ENCODE measurements around the gene HHAT. TPM values are rescaled to one million over a fixed set of nuclear protein-coding genes. Genes with fewer than 3 reads are reported as not detected.

HHAT gene
- total and polyA plus RNA-seq, 9 of the 15 experiments (the other 6 are each of a cell fraction or from before 2014, with no cell fraction given) = 0.07 to 0.16 (median 0.13) TPM; not detected in 1

GRCh38 chr1:210618369-210618768, 289.7 kb downstream of the HHAT start:
- Histone ChIP-seq H3K4me3 (no peak overlapping the region), H3K79me2 (ENCODE audit: control insufficient read depth, insufficient read depth, low read length) (no peaks in the 10 kb centered on the region), H3K27ac (ENCODE audit: extremely low read depth, low read depth, low read length) (no peak overlapping the region), H3K27me3 (ENCODE audit: control insufficient read depth in 2 of 2, insufficient read depth in 2 of 2, low read length in 2 of 2) (peaks cover 5 to 25% of the 10 kb centered on the region in 2 experiments; a peak in 3 of 5 replicates), H3K4me1 (replicated peaks in 1 of 2; ENCODE audit: control insufficient read depth in 2 of 2, insufficient read depth in 2 of 2, low read length in 2 of 2) (no peaks in the 10 kb centered on the region), H3K9ac (ENCODE audit: insufficient read depth in 1 of 2, low read depth in 2 of 2, low read length in 2 of 2) (no peak overlapping the region), H3K4me2 (ENCODE audit: insufficient read depth, low read length) (no peak overlapping the region), H2AFZ (ENCODE audit: low read depth, low read length) (no peak overlapping the region), H3K36me3 (ENCODE audit: control insufficient read depth, insufficient read depth, low read length) (no peaks in the 10 kb centered on the region), H4K20me1 (replicated peaks; ENCODE audit: control insufficient read depth, insufficient read depth, low read length) (no peaks in the 10 kb centered on the region), H3K9me1 (ENCODE audit: control insufficient read depth, insufficient read depth, low read length) (no peaks in the 10 kb centered on the region), H3K9me3 (replicated peaks; ENCODE audit: control insufficient read depth, insufficient read depth, low read depth, low read length) (no peaks in the 10 kb centered on the region)
- CTCF ChIA-PET (ENCODE audit: low intra/inter-chr PET ratio) = no interaction called here
- POLR2A ChIA-PET = no interaction called here
- ATAC-seq (no peak), DNase-seq (ENCODE audit: extremely low read depth in 1 of 4, low spot score in 3 of 4) (no peak), FAIRE-seq (no peak)
- intact Hi-C loops (cut with micrococcal nuclease) = no loop called here
- in situ Hi-C loops (cut with MboI) = no loop called here
- BruUV-seq (replicated peaks) = no TSS peak
- WGBS (ENCODE audit: insufficient coverage, low coverage, missing lambda C conversion rate) = 2% methylated on average over 5 of the region's 5 CpGs
- TF ChIP-seq ZNF707 (CRISPR knock-in tag; conservative IDR thresholded peaks at IDR 0.05) (no peak), PCBP2 (IDR thresholded peaks at IDR 0.05; ENCODE audit: low read depth, low read length, poor library complexity, severe bottlenecking) (no peak)

GRCh38 chr1:210620867-210621488, 292.3 kb downstream of the HHAT start:
- no peak overlapping the region for H3K4me3 ChIP-seq
- no peaks in the 10 kb centered on the region for H3K4me1 ChIP-seq (replicated peaks in 1 of 2; ENCODE audit: control insufficient read depth in 2 of 2, insufficient read depth in 2 of 2, low read length in 2 of 2)
- in situ Hi-C loops (cut with MboI) = no loop called here
- POLR2A ChIA-PET = no interaction called here
- peaks cover 5 to 26% of the 10 kb centered on the region in 2 experiments; a peak in 3 of 5 replicates for H3K27me3 ChIP-seq (ENCODE audit: control insufficient read depth in 2 of 2, insufficient read depth in 2 of 2, low read length in 2 of 2)
- TF ChIP-seq DLX4 (CRISPR knock-in tag; IDR thresholded peaks at IDR 0.05) = no peak
- no peak for TF ChIP-seq FOS (IDR thresholded peaks at IDR 0.05; ENCODE audit: extremely low read depth, insufficient read length)
- TF ChIP-seq STAT6 (CRISPR knock-in tag; IDR thresholded peaks at IDR 0.05) = no peak
- TF ChIP-seq POLR3G (IDR thresholded peaks at IDR 0.05; ENCODE audit: extremely low read depth, insufficient read length, insufficient replicate concordance) = no peak
- no peak for TF ChIP-seq RCOR1 (IDR thresholded peaks at IDR 0.05; ENCODE audit: borderline replicate concordance in 1 of 2, low read depth in 2 of 2, low read length in 2 of 2)
- no peak for TF ChIP-seq CC2D1A (IDR thresholded peaks at IDR 0.05)
- TF ChIP-seq POLR2B (IDR thresholded peaks at IDR 0.05; ENCODE audit: low read depth, partially characterized antibody) = no peak
- H3K27ac ChIP-seq (ENCODE audit: extremely low read depth, low read depth, low read length) = no peak overlapping the region
- H4K20me1 ChIP-seq (replicated peaks; ENCODE audit: control insufficient read depth, insufficient read depth, low read length) = no peaks in the 10 kb centered on the region
- intact Hi-C loops (cut with micrococcal nuclease) = no loop called here
- no TSS peak for BruUV-seq (replicated peaks)
- ATAC-seq = no peak
- H3K9ac ChIP-seq (ENCODE audit: insufficient read depth in 1 of 2, low read depth in 2 of 2, low read length in 2 of 2) = no peak overlapping the region
- no peaks in the 10 kb centered on the region for H3K36me3 ChIP-seq (ENCODE audit: control insufficient read depth, insufficient read depth, low read length)
- CTCF ChIA-PET (ENCODE audit: low intra/inter-chr PET ratio) = no interaction called here
- DNase-seq (ENCODE audit: extremely low read depth in 1 of 4, low spot score in 3 of 4) = no peak
- H3K79me2 ChIP-seq (ENCODE audit: control insufficient read depth, insufficient read depth, low read length) = no peaks in the 10 kb centered on the region
- whole genome bisulfite sequencing (ENCODE audit: insufficient coverage, low coverage, missing lambda C conversion rate) = 0% methylated on average over 6 of the region's 6 CpGs
- no peaks in the 10 kb centered on the region for H3K9me1 ChIP-seq (ENCODE audit: control insufficient read depth, insufficient read depth, low read length)
- no peak for FAIRE-seq
- no peak overlapping the region for H2AFZ ChIP-seq (ENCODE audit: low read depth, low read length)
- H3K4me2 ChIP-seq (ENCODE audit: insufficient read depth, low read length) = no peak overlapping the region
- no peaks in the 10 kb centered on the region for H3K9me3 ChIP-seq (replicated peaks; ENCODE audit: control insufficient read depth, insufficient read depth, low read depth, low read length)
